ENCODE measurements around the gene RPS6KA2.

The RPS6KA2 gene

GRCh38 chr6:166478782-166479592, 148.1 kb downstream of the RPS6KA2 start:
- DNase-seq: no peak

DNA sequence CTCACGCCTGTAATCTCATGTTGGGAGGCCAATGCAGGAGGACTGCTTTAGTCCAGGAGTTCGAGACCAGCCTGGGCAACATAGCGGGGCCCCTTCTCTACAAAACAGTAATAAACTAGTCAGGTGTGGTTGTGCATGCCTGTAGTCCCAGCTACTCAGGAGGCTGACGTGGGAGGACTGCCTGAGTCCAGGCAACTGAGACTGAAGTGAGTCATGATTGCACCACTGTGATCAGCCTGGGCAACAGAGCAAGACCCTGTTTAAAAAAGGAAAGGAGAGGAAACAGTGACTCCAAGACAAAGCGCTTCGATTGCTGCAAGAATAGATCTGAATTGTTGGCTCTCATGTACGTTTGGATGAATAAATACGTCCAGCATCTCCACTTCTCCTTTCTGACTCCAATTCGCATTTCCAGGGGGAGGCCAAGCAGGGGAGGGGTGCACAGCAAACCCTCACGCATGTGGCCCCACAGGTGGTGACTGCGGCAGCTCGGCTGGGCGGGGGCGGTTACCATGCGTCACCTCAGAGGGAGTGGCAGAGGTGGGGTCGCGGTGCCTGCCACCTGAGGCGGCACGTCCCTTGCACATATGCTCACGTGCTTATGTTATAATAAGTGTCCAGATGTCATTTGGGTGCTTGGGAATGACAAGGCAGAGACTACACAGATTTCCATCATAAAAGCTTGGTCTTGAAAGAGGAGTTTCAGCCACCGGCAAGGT, 149.2 kb downstream of the RPS6KA2 start:
- DNase-seq: no peak

DNA sequence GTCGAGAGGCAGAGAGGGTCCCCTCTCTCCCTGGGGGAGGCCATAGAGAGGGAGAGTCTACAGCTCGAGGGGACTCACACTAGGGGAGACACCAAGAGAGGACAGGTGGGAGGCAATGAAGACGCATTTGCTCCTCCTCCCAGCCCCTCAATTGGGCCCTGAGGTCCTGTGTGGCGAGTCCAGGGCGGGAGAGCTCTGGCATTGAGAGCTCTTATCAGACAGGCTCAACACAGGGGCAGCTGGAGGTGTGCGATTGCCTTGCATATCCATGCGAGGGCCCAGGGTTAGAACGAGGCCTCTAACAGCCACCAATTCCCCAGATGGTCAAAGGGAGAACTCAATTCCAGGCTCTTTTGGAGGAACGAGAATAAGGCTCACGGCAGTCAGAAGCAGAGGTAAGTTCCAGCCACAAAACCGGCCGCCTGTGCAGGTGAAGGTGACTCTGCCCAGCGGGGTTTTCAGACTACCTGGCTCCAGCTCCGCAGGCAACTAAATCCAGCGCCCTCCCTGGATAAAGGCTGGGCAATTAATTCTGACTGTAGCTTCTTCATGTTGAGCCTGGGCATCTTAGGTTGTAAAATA, 150.3 kb downstream of the RPS6KA2 start:
- no peak for DNase-seq

DNA sequence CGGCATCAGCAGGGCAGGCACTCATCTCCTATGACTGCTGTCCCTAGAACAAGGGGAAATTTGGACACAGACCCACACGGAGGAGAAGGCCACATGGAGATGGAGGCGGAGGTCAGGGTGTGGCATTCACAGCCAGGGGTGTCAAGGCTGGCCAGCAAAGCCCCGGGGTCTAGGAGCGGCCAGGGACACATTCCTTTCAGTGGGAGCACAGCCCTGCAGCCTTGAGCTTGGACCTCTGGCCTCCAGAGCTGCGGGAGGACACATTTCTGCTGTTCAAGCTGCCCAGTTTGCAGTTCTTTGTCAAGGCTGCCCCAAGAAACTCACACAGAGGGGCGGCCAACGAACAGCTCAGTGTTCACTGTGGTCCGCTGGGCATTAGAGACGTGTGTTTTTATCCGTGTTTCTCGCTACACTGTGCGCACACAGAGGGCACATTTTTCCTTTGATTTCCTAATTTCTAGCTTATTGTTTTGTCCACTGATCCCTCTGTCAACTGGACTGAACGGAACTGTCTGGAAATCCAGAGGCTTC, 150.9 kb downstream of the RPS6KA2 start:
- DNase-seq: no peak

DNA sequence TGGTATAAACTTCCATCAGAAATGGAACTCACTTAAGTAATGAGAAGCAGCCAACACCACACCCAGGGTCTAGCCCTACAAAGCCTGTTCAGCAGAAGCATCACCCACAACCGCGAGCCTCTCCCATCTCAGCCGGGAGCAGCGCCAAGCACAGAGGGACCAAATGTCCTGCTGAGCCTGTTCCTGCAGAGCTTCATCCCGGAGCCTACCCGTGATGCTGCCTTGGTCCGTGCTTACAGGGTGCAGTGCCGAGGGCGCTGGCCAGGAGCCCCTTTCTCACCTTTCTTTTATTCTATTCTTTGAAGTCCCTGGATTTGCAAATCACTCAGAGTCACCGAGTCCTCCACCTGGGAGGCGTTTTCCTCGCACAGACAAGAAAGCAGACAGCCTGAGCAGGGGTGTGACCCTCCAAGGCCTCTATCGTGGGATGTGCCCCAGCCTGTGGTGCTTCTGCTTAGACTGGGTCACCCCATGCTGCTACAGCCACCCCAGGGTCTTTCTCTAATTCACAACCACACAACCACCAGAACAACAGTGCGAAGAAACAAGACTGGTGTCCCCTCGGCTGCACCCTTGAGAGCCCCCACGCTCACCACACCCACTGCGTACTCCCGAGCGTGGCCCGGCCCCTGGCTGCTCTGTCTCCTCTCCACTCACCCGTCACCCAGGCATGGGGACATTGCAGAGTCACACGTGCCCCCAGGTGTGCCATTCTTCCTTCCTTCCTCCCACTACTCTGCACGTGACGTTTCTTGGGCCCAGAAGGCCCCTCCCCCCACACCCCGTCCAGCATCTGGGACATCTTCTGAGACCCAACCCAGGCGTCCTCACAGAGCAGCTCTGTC, 152.1 kb downstream of the RPS6KA2 start:
- DNase-seq: no peak

DNA sequence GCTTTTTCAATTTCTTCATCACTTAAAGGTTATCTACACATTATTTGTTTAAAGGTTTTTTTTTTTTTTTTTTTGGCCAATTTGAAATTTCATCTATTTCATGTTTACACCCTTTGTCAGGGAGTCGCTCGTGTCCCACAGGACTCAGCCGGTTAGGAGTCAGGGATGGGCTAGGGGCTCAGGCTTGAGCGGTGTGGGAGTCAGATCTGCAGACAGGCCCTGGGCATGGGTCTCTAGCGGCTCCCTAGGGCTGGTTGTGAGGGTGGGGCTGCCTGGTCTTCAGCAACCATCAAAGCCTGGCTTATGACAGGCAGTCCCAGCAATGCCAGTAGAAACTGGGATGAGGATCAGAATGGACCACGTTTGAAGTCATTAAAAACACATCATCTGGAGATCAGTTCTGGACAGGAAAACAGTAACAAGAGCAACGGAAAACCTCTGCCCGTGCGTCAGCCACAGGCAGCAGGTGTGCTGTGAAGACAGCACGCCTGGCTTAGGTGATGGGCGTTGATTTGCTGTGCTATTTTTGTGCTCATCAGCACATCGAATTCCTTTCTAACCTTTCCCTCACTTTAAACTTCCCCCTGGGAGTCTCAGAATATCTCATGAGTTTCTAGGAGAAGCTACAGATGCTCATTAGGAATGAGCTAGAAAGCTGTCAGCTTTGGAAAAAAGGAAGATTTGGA, 153.0 kb downstream of the RPS6KA2 start:
- no peak for DNase-seq

DNA sequence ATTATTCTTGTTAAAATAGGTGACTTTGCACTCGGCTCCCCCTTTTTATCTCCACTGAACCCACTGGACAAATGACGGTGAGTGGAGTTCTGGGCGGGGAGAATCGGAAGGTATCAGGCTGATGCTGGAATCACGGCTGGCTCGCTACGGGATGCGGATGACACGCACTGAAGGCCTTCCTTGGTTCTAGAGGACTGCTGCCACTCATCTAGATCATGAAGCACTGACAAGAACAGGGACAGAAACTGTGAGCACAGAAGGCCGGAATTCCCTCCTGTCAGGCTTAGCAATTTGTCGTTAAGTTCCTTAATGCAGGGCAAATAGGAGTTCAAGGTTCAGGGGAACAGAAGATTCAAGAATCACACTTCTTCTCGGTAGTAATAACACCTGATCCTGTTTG, 154.4 kb downstream of the RPS6KA2 start:
- DNase-seq: no peak

DNA sequence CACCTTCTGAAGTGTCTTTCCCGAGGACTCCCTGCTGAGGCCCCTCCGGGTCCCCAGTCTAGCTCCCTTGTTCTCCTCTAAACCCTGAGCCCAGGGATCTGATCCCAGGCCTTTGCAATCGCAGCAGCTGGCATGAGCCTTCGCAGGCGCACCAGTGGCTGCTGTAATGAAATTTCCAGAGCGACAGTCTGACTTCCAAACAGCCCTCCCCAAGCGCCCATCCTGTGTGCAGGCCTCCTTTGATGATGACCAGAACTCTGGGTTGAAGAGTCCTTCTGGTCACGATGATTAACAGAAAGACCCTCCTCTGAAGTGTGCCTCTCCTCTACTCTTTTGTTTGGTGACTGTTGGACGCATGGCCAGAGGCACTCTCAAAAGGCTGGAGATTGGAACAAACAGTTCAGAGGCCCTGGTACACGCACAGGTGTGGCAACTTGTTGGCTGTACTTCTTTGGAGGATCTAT, 155.2 kb downstream of the RPS6KA2 start:
- DNase-seq: no peak

GRCh38 chr6:166470863-166471410, 156.1 kb downstream of the RPS6KA2 start:
- DNase-seq: no peak

DNA sequence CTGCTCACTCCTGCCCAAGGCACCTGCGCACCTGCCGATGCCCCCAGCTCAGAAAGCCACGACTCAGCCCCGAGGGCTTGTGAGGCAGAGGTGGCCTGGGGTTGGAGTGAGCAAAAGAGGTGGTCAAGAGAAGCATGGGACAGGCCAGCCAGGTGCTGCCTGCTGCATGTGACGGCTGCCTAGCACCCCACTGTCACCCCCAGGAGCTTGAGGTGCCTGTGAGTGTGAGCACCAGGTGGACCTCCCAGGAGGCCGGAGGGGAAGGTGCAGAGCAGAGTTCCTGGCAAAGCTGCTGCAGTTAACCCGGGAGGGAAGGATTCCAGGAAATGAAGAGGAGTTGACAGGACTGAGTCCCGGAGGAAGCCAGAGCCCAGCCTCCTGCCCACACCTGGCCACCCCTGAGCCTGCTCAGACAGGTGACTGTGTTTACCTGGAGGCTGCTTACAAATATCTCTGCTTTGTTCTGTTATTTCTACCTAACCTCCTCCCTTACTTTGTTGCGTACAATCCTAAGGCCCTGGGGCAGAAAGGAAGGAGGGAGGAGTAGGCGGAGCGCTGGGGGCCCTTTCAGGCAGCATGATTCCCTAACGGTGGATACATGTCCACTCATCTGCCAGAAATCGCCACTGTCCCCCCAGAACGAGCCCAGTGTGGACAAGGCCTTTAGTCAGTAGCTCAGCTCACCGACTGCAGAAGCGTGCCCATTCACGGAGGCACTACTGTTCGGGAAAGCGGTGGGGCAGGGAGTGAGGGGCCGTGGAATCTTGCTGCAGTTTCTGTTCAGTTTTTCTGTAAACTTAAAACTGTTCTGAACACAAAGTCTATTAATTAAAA, 156.8 kb downstream of the RPS6KA2 start:
- DNase-seq: no peak

DNA sequence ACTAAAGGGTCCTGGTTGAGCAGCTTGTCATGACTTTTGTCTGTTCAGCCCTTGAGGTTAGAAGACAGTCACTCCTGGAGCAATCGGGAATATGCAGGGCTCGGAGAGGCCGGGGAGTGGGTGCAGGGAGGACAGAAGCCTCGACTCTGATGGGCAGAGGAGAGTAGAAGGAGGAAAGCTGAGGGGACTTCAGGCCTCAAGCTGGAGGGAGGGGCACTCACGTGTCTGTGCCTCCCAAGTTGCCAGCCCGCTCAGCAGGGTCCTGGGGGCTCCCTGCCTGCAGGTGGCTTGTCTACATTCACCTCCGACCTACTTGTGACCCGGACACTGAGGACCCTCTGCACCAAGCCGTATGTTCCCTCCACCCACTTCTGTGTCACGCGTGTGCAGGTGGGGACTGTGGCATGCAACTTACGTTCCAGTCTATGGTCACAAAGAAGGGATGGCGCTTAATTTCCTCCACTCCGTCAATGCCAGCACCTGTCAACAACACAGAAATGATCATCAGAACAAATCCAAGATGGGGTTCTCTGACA, 157.6 kb downstream of the RPS6KA2 start:
- DNase-seq: no peak

- no peak for DNase-seq
These were observed 159.5 kb downstream of the RPS6KA2 start for GRCh38 chr6:166467436-166468000.

- no peak for DNase-seq
These were observed 160.6 kb downstream of the RPS6KA2 start for GRCh38 chr6:166466178-166467122.

GRCh38 chr6:166465671-166466087, 161.4 kb downstream of the RPS6KA2 start:
- no peak for DNase-seq

- DNase-seq: no peak
These were observed 162.1 kb downstream of the RPS6KA2 start for GRCh38 chr6:166465003-166465399.

DNA sequence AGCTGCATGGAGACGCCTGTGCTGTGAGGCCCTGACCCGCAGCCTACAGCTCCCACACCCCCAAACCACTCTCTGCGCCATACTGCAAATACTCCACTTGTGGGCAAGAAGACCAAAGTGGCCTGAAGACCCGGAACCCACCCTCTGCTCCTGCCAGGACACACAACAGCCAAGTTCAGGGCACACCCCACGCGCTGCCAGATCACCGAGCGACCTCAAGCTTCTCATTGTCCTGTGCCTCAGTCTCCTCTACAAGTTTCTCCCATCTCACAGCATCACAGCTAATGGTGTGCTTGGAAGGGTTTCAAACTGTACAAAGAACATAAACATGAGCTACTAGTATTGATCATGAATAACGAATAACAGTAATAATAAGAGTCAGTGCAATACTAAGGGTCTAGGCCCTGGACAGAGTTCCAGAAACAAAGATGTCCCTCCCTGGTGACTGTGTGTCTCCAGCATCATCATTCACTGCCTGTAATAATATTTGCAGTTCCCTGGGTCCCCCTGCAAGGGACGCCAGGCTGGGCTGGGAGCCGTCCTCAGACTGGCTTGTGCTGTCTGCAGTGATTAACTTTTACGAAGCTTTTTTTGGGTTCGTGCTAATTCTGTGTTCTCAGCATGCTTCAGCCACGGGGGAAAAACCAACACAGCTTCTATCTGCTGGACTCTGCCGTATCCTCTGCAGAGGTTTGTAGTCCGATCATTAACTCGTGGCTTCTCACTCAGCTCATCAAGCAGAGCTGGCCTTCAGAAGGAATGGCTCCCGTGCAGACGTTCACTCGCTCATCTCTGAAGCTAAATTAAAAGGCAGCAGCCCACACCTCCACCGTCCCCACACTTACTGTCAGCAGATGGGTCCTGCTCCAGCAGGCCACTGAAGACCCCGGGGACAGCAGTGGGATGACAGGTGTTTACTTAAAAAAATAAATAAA, 162.7 kb downstream of the RPS6KA2 start:
- DNase-seq: no peak

GRCh38 chr6:166463359-166464067, 163.5 kb downstream of the RPS6KA2 start:
- DNase-seq: no peak

All from NCI-H1436 (cell line).